WI38 (cell line): ENCODE measurements around the gene NFX1.
A peak's percentile ranks its signal among the peaks of the same experiment; 100 is the strongest.
"Not testable (repeated sequence)": the region's sequence is repeated elsewhere in the genome, so short reads cannot be mapped to it uniquely, and the experiment has no call there.

Experiments
- H3K4me3 ChIP-seq: 2 replicates; pipeline ENCODE4 v1.5.1; 2011; ENCODE audit warnings: low read depth, mild to moderate bottlenecking, control low read depth, low read length
- TF ChIP-seq, protein P1 (sequence below): IDR thresholded peaks from 2 replicates; pipeline ENCODE4 v1.5.1; 2012; ENCODE audit warnings: low read depth, mild to moderate bottlenecking, control low read depth, low read length

Gene NFX1

DNA sequence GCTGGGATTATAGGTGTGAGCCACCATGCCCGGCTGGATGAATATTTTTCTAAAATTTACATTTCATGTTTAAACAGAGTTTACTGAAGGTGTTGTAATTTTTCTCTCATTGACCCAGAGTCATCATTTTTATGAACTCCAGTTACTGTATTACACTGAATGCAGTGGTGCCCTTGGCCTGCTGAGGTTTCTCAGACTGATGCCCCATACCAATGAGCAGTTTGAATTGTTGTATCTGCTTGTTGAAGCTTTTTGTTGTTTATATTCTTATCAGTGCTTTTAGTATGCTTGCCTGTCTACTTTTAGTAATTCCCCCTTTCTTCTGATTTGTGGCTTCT, 29.9 kb downstream of the NFX1 start:
- H3K4me3 ChIP-seq, result no peak overlapping the region

DNA sequence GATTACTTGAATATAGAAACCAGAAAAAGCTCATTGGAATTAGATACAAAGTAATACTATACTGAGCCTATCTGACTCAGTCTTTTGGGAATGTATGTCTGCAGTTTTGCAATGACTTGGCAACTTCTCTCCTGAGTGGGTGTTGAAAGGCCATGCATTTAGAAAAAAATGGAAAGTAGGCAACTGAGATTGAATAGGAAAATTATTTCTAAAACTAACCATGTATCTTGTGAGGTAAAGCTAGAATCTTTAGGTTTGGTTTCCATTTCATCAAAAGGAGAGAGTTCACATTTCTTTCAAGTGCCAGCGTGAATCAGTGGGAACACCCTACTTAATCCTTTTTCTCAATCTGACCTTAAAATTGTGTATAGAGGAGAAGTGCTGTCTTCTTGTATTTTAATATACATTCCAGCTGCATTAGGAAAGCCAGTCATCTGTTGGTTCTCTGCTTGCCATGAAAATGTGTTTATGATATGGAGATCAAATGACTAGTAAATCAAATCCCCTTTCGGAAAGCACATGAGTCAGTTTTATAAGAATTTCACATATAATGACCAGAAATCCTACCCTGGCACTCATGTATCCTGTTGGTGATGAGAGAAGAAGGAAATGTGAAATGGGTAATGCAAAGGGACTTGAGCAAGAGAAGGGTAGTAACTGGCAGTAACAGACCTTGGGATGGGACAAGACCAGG, 30.4 kb downstream of the NFX1 start:
- TF ChIP-seq, protein P1, sequence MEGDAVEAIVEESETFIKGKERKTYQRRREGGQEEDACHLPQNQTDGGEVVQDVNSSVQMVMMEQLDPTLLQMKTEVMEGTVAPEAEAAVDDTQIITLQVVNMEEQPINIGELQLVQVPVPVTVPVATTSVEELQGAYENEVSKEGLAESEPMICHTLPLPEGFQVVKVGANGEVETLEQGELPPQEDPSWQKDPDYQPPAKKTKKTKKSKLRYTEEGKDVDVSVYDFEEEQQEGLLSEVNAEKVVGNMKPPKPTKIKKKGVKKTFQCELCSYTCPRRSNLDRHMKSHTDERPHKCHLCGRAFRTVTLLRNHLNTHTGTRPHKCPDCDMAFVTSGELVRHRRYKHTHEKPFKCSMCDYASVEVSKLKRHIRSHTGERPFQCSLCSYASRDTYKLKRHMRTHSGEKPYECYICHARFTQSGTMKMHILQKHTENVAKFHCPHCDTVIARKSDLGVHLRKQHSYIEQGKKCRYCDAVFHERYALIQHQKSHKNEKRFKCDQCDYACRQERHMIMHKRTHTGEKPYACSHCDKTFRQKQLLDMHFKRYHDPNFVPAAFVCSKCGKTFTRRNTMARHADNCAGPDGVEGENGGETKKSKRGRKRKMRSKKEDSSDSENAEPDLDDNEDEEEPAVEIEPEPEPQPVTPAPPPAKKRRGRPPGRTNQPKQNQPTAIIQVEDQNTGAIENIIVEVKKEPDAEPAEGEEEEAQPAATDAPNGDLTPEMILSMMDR, result no peak
- peak overlapping the region; percentile 16; the same call in 1 of the 2 replicates for H3K4me3 ChIP-seq

More for the DNA sequence above, 29.9 kb downstream of the NFX1 start:
- TF ChIP-seq, protein P1, result no peak

DNA sequence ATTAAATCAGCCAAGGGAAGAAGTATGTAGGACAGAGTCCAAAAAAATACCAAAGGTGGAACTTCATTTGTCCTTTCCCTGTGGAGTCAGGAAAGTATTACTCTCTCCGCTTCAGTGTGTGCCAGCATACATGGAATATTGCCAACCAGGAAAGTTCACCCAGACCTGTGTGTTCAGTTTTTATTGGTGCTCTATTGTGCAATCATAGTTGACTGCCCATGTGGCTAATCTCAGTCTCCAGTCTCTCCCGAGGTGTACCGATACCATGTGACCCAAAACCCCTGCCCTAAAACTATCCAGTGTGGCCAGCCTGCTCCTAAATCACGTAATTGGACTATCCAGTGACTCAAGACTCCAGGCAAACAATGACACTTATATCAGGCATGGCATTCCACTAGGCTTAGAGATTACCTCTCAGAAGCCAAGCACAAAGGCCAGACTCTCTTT, 38.8 kb downstream of the NFX1 start:
- TF ChIP-seq, protein P1, result no peak
- no peak overlapping the region for H3K4me3 ChIP-seq

DNA sequence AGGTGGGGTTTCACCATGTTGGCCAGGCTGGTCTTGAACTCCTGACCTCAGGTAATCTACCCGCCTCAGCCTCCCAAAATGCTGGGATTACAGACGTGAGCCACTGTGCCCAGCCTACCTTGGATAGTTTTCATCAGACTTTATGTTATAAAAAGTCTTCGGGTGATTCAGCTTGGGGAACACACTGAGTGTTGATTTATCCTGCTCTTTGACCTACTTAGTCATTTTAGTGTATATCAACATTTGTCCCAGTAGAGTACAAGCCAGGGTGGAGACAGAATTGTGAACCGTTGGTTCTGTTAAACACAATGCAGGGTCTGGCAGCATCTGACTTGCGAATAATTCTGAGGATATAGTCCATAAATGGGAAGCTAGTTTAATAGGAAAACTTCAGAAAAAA, 39.7 kb downstream of the NFX1 start:
- no peak overlapping the region for H3K4me3 ChIP-seq
- TF ChIP-seq, protein P1, result no peak

DNA sequence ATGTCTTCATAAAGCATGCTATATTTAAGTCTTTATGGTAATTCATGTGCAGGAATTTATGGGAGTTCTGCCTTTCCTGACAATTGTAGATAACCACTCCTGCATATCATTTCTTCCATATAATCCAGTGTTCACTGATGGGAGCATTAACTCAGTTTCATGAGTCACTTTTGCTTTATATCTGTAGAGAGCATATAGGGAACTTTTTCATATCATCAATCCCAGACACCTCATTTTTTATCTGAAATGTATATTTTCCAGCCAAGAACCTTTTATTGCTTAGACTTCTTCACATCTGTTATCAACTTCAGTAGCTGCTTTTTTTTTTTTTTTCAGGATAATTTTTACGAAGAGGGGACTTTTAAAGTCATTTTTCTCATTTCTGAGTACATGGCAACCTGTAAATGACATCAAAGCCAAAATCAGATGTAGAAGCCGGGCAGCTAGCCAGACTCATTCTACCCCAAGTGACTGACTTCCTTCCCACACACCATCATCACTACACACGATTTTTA, 41.1 kb downstream of the NFX1 start:
- H3K4me3 ChIP-seq, result no peak overlapping the region
- TF ChIP-seq, protein P1, result no peak

DNA sequence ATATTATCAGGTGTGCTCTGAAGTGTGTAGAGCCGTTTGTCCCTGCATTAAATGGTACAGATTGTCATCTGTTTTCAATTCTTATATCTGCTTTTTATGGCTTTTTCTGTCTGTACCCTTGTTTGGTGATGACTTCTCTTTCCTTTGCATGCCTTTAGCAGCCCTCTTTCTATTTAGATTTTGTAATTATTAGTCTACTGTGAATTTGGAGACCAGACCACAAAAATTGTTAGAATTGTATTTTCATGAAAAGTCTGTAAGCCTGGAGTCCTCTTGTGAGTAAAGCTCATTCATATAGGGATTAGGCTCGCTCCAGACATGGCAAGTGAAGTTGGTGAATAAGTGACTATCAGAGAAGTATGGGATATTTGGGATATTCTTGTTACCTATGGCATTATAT, 41.7 kb downstream of the NFX1 start:
- H3K4me3 ChIP-seq, result no peak overlapping the region
- TF ChIP-seq, protein P1, result no peak

DNA sequence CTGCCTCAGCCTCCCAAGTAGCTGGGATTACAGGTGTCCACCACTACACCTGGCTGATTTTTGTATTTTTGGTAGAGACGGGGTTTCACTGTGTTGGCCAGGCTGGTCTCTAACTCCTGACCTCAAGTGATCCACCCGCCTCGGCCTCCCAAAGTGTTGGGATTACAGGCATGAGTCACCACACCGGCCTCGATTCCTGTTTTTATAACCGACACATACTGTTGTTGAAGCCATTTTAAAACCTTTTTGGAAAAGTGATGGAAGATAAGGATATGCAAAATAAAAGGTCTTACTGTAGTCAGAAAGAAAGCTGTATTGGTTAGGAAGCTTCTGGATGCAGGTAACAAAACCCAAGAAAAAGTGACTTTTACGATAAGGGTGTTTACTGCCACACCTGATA, 42.6 kb downstream of the NFX1 start:
- H3K4me3 ChIP-seq, result not testable (repeated sequence)

DNA sequence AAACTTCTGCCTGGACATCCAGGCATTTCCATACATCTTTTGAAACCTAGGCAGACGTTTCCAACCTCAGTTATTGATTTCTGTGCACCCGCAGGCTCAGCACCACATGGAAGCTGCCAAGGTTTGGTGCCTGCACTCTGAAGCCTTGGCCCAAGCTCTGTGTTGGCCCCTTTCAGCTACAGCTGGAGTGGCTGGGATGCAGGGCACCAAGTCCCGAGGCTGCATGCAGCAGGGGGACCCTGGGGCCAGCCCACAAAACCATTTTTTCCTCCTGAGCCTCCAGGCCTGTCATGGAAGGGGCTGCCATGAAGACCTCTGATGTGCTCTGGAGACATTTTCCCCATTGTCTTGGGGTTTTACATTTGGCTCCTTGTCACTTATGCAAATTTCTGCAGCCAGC, 49.9 kb downstream of the NFX1 start:
- TF ChIP-seq, protein P1, result no peak
- no peak overlapping the region for H3K4me3 ChIP-seq
